HG02885 (cell line): Measurements from ENCODE around the gene DNAJC9.

Experiments used
- ATAC-seq: cut with Tn5 transposase; IDR thresholded peaks from one replicate; pipeline ENCODE4 v1.9.1; 2021; ENCODE audit warnings: mild to moderate bottlenecking; ENCODE audit not compliant: unreplicated experiment, poor library complexity

The DNAJC9 gene

DNA sequence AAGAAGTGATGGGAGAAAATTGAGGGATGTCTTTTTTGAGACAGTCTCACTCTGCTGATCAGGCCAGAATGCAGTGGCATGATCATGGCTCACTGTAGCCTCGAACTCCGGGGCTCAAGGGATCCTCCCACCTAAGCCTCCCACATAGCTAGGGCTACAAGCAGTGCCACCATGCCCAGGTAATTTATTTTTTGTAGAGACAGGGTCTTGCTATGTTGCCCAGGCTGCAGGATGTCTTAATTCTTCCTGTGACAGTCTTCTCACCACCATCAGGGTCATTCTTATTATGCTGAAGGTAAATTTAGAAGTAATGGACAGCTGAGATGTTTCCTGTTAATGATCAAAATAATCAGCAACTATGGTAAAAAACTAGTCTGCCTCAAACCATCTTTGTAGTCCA, 7.1 kb downstream of the DNAJC9 start:
- no peak for ATAC-seq

DNA sequence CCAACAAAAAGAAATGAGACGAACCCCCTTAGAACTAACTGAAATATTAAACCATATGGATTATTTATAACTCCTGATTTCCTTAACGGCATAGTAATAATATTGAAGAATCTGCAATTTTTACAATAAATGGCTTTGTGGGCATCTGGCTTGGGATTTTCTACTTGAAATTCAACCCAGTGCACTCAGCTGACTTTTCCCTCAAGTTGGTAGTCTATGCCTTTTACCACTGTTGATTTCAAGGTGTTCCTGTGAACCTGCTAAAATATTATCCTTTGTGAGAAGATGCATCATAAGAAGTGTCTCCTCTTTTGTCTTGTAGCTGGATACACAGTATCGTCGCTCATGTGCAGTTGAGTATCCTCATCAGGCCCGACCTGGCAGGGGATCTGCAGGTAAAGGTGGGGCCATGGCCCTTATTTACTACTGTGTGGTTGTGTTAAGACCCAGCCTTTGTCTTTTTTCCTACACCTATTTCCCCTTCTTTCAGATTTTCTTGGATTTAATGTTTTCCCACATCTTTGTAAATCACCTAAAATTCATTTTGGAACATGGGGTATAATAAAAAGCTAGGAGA, 8.0 kb downstream of the DNAJC9 start:
- no peak for ATAC-seq

- ATAC-seq = no peak
Observed at GRCh38 chr10:73234695-73235094, 12.4 kb downstream of the DNAJC9 start.

DNA sequence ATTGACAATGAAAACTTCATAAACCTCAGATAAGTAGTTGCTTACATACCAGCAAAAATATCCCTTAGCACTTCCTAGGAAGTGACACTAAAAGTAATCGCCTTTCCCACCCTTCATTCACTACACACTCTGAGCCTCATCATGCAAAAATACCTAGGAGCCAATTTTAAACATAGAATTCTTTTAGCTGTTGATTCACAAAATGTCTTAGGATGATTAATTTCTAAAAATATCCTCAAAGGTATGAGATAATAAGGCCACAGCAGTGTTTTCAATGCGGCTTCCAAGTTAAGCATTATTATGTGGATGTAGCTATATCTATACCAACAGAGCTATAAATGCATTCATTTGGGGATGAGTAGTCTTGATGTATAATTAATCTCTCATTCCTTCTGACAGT, 13.2 kb downstream of the DNAJC9 start:
- no peak for ATAC-seq

- no peak for ATAC-seq
Observed at GRCh38 chr10:73232887-73233286, 14.2 kb downstream of the DNAJC9 start.

GRCh38 chr10:73229567-73229966, 17.5 kb downstream of the DNAJC9 start:
- no peak for ATAC-seq

- ATAC-seq = no peak
Observed at GRCh38 chr10:73228247-73228646, 18.8 kb downstream of the DNAJC9 start.

DNA sequence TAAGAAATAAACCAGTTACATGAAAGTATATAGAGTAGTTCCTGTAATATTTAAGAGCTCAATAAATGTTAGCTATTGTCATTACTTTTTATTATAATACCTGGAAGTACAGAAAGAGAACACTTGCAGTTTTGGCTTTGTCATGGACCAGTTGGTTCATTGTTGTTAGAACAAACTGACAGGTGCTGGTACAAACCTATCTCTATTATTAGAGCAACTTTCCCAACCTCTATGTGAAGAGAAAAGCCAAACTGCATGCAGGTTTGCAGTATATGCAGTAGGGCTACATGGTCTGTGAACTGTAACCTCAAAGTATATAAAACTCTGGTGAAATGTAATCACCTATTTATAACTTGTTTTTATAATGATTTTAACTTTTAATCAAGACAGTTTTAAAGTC, 20.4 kb downstream of the DNAJC9 start:
- no peak for ATAC-seq

GRCh38 chr10:73225518-73225917, 21.5 kb downstream of the DNAJC9 start:
- no peak for ATAC-seq

GRCh38 chr10:73220989-73221388, 26.1 kb downstream of the DNAJC9 start:
- no peak for ATAC-seq

GRCh38 chr10:73219384-73219783, 27.7 kb downstream of the DNAJC9 start:
- ATAC-seq = no peak

DNA sequence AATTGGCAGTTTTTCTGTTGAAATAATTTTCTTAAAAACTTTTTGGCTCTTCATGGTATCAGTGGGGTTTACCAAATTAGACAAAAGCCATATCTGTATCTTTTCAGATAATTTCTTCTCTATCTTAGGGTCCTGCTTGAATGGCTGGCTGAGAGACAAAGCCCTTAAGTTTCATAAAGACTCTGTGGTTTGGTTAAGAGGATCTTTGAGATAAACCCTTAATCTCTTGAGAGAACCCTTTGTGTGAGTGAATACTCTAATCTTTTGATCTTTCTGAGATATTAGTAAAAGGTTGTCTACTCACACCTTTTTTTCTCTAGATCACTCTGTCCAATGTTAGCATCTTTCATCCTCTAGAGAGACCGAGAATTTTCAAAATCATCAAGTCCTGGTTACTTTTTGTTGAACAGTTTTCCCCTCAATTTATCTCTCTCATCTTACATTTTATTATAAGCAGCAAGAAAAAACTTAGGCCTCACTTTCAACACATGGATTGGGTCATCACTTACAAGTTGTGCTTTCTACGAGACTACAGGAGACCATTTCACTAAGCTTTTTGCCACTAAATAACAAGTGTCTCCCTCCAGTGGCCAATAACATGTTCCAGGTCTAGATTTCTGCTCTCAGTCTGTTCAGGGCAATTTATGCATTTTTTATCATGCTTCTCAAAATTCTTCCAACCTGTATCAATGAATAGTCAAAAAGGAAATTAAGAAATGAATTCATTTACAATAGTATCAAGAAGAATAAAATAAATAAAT, 28.4 kb downstream of the DNAJC9 start:
- no peak for ATAC-seq

- ATAC-seq = no peak
Observed at GRCh38 chr10:73217628-73218027, 29.4 kb downstream of the DNAJC9 start.

DNA sequence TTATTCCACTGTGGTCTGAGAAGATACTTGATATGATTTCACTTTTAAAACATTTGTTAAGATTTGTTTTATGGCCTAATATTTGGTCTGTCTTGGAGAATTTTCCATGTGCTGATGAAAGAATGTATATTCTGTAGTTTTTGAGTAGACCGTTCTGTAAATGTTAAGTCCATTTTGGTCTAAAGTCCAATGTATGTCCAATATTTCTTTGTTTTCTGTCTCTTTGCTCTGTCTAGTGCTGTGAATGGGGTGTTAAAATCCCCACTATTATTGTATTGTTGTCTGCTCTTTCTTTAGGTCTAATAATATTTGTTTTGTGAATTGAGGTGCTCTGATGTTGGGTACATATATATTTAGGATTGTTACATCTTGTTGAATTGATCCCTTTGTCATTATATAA, 31.3 kb downstream of the DNAJC9 start:
- no peak for ATAC-seq

- no peak for ATAC-seq
Observed at GRCh38 chr10:73211106-73211811, 35.8 kb downstream of the DNAJC9 start.

DNA sequence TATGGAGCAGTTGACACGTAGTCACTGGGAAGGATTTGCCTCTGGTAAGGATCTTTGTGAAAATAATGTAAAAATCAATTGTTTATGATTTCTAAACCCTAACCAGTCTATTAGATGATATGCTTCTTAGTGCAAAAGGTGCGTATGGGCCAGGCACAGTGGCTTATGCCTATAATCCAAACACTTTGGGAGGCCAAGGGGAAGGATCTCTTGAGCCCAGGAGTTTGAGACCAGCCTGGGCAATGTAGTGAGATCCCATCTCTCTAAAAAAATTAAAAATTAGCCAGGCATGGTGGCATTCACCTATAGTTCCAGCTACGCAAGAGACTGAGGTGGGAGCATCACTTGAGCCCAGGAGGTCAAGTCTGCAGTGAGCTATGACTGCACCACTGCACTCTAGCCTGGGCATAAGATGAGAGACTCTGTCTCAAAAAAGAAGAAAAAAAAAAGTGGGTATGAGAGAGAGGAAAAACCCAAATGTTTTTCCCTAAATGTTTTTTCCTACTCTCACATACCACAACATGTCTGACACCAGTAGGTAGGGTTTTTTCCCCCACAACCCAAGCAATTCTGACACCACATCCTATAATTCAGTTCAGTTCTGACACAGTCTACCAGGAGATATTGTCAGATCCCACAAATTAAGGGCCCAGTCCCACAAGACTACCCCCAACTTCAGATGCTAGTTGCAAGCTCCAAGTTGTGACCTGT, 36.5 kb downstream of the DNAJC9 start:
- no peak for ATAC-seq

- ATAC-seq = no peak
Observed at GRCh38 chr10:73209705-73210104, 37.4 kb downstream of the DNAJC9 start.

- no peak for ATAC-seq
Observed at GRCh38 chr10:73207883-73208282, 39.2 kb downstream of the DNAJC9 start.

GRCh38 chr10:73206385-73206784, 40.7 kb downstream of the DNAJC9 start:
- no peak for ATAC-seq

DNA sequence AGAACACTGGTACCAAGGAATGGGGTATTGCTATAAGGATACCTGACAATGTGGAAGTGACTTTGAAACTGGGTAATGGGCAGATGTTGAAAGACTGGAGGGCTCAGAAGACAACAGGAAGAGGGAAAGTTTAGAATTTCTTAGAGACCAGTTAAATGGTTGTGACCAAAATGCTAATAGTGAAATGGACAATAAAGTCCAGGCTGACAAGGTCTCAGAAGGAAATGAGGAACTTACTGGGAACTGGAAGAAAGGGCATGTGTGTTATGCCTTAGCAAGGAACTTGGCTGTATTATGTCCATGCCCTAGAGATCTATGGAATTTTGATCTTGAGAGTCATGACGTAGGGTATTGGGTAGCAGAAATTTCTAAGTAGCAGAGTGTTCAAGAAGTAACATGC, 41.2 kb downstream of the DNAJC9 start:
- no peak for ATAC-seq

GRCh38 chr10:73205081-73205480, 42.0 kb downstream of the DNAJC9 start:
- no peak for ATAC-seq
